RKO (cell line): ENCODE data around the gene ALK.

ENCODE experiments used
- DNase-seq: peaks from one replicate; pipeline ENCODE4 v3.0.0-alpha.2; 2016; ENCODE audit warnings: low spot score

The ALK gene

GRCh38 chr2:29527947-29528346, 393.4 kb downstream of the ALK start:
- DNase-seq: no peak

DNA sequence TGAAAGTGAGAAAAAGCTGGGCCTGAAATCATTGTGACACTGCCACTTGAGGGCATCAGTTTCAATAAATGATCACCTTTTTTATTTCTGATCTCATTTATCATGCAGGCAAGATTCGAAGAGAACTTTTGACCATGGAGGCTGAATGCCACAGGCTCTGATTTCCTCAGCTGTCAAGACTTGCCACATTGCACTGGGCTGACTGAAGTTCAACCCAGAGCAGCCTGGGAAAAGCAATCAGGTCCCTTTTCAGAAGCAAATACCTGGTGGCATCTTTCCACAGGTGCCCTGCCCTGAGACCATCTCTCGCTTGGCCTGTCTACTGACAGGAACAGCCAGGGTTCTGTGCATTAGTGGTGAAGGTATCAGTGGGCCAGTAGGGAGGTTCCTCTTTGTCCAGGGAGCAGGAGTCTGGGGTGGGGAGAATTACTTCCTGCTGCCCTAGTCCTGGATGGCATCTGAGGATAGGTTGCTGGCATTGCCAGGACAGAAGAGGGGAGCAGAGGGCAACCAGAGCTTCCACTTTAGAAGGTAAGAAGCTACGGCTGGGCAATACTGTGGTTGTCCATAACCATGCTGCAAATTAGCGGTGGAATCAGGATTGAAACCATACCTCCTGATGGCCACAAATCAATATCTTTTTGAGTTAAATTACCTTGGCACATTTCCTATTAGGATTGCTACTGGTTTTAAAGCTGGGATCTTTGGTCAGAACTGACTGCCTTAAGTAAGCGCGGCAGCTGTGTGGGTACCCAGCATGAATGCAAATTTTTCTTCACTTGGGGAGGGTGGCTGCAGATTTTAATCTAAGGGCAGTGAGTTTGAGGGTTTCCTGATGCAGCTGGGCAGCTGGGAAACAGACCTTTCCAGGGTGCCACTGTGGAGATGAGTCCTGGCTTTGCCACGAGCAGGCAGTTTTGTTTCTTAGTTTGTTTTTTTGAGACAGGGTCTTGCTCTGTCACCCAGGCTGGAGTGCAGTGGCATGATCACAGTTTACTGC, 394.5 kb downstream of the ALK start:
- DNase-seq: no peak

GRCh38 chr2:29525921-29526320, 395.5 kb downstream of the ALK start:
- DNase-seq: no peak

DNA sequence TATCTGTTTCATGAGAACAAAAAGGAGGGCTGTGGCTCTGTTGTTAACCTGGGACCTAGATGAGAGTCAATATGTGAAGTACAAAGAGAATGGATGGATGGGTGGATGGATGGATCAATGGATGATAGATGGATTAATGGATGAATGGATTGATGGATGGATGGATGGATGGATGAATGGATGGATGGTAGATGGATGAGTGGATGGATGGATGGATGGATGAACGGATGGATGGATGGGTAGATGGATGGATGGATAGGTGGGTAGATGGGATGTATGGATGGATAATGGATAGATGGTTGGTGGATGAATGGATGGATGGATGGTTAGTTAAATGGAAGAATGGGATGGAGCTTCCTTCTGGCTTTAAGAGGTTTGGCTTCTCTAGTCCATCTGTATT, 396.7 kb downstream of the ALK start:
- no peak for DNase-seq

DNA sequence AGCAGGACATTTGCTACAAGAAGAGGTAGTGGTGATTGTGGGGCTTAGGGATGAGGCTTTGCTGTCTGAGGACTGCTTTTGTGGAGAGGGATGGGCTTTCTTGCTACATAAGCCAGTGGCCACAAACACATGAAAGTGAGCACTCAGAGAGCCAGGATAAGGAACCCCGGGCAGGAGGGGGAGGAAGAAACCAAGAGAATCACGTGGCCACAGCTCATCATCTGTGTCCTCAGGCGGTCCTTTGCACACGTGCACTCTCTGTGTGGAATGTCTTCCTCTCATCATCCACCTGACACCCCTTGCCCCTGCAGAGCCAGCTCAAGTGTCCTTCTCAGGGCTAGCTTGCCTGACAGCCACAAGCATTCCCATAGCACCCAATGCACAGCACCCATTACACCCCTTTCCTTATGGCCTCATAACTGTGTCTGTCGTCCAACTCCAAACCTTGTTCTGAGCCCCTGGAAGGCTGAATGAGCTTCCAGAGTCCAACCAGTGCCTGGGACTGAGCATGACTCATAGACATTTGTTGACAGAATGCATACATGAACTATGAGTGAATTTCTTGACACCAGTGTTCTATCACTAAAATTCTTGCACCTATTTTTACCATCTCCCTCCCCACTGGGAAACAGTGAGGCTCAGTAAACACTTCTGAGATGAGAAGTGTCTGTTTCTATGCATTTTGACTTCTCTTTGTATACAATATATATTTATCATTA, 398.3 kb downstream of the ALK start:
- no peak for DNase-seq

- DNase-seq: no peak
These were observed 401.4 kb downstream of the ALK start for GRCh38 chr2:29520001-29520400.

- no peak for DNase-seq
These were observed 402.0 kb downstream of the ALK start for GRCh38 chr2:29519338-29519925.

GRCh38 chr2:29518646-29519337, 402.6 kb downstream of the ALK start:
- no peak for DNase-seq

DNA sequence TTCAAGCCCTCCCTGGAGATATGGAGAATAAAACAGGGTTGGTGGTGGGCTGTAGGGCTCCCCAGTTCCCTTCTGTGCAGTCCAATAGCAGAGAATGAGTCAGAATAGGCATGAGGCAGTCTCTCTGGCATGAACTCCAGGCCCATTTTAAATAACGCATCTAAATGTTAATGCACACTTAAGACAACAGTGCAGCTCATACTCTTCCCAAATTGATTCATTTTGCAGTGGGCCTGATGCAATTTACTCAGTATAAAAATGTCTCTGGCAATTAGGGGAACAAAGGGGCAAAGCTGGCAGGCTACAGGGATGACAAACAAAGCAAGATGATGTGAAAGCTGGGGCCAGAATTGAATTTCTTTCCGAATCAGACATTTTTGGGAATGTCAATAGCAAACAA, 403.4 kb downstream of the ALK start:
- no peak for DNase-seq

GRCh38 chr2:29517413-29517812, 404.0 kb downstream of the ALK start:
- no peak for DNase-seq

GRCh38 chr2:29516767-29517166, 404.6 kb downstream of the ALK start:
- DNase-seq: no peak

GRCh38 chr2:29509878-29510277, 411.5 kb downstream of the ALK start:
- no peak for DNase-seq

DNA sequence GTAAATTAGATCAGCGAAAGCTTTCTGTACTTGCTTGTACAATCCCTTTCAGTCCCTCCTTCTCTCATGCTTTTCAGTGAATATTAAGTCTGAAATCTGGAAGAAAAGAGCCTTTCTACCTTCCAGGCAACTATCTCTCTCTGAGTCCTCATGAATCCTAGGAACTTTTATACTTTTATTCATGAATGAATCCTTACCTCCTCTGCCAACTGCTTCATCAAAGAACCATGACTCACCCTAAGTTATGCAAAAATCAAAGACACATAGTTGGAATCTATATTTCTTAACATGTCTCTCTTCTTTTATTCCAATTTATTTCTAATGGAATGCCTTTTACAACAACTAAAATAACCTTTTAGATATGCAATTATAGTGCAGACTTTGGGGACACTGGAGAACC, 412.0 kb downstream of the ALK start:
- DNase-seq: no peak

DNA sequence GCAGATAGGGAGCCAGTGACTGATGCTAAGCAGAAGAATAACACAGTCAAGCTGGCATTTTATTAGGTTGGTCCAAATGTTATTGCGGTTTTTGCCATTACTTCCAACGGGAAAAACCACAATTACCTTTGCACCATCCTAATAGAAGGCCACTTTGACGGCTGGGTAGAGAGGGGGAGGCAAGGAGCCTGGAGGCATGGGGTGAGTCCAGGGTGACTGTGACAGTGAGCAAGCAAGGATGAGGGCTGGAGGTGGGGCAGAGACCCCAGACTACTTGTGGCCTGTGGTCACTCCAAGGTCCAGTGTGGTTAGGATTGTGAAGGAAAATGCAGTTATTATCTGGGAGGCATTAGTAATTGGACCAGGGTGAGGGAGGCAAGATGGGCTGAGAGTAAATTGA, 416.6 kb downstream of the ALK start:
- no peak for DNase-seq

GRCh38 chr2:29502460-29502911, 418.9 kb downstream of the ALK start:
- no peak for DNase-seq

DNA sequence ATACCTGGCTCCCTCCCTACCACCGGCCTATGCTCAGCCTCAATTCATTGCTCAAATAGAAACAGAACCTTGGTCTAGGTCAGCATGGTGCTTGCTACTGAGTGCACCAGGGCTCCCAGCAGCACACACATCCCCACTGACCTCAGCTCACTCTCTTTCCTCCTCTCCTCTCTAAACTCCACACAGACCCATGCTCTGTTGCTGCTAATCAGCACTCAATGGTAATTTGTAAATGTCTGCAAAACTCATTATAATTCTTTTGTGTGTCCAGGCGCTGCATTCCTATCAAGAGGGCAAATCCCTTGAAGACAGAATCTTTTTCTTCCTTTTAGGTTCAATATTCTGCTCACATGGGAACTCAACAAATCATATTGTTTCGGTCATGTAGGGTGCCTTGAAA, 424.0 kb downstream of the ALK start:
- DNase-seq: no peak

GRCh38 chr2:29496198-29496597, 425.2 kb downstream of the ALK start:
- DNase-seq: no peak

DNA sequence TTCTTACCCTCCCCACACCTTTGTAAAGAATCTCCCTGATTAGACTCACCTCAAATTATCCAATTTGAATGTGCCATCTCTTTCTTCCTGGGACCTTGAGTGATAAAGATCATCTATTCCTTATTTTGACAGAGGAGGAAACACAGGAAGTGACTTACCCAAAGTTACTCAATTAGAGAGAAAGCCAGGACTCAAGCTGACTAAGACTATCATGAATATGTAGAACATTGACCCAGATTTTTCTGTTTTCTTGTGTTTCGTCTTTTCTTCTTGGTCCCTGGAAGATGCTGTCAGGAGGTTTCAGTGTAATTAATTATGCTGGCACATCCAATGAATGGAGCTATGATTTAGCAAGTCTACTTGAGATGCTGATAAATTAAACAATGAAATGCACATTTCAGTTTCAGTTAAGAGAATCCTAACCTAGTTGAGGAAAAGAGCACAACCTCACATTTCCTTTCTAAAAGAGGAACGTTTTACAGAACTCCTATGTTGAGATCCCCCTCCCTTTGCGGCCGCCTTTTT, 425.8 kb downstream of the ALK start:
- no peak for DNase-seq

DNA sequence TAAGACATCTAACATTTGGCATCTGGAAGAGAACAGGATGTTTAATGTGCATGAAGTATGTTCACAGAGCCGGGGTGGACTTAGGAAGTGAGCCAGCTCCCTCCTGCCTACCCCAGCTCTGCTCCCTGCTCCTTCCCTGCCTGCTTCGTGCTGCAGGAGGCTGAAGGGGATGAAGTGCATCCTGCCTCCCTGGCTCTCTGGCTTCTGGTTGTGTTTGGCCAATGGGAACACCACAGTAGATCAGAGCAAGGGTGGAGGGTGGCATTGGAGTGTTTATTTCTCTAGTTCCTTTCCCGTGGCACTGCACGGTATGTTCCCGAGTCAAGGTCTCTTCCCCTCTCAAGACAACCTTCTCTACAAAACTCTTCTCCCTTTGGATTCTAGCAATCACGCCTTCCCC, 426.3 kb downstream of the ALK start:
- no peak for DNase-seq

DNA sequence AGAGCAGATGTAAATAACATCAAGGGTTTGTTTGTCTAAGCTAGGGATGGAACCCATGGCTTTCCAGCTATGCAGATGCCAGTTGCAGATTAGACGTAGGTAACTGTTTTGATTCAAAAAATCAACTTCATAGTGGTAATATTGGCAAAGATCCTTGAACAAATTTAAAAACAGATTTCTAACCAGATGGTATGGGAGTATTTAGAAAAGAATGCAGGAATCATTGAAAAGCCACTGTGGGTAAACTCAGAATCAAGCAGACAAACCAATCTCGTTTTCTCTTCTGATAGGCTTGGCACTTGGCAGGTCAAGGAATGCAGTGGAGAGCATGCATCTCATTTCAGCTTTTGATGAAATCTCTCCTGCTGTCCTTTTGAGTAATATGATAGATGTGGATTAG, 428.7 kb downstream of the ALK start:
- no peak for DNase-seq

DNA sequence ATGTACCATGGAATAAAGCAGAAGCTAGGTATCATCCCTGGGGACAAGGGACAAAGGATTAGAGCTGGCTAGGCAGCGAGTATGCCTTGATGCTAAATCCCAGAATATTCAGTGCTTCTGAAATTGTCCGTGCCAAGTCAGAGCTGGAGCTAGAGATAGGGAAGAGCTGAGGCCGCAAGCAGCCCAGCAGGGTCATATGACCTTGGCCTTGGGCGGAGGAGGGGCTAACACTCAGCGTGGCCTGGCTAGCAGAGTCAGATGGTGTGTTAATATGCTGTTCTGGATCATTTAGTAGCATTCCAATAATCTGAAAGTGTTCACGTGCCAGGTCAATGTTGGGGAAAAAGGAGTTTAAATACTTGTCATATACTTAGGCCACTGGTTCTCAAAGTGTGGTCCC, 431.3 kb downstream of the ALK start:
- DNase-seq: no peak

GRCh38 chr2:29489568-29489967, 431.8 kb downstream of the ALK start:
- no peak for DNase-seq
